ENCODE measurements around the gene RPP25L.

- TF ChIP-seq CTCF (IDR thresholded peaks at IDR 0.05), result no peak
- no peak for TF ChIP-seq POLR2A (IDR thresholded peaks at IDR 0.05)
These were observed 44.9 kb downstream of the RPP25L start for GRCh38 chr9:34566972-34567371.
